ENCODE data around the gene ADGRV1.

GRCh38 chr5:90849939-90850338 is 291.3 kb downstream of the ADGRV1 start:
- TF ChIP-seq MXI1 (IDR thresholded peaks at IDR 0.05; ENCODE audit: low read depth, low read length) = no peak
- TF ChIP-seq EZH2phosphoT487 (IDR thresholded peaks at IDR 0.05; ENCODE audit: borderline replicate concordance, low read depth) = no peak
- no peak for TF ChIP-seq EP300 (IDR thresholded peaks at IDR 0.05; ENCODE audit: borderline replicate concordance in 1 of 2, low read depth in 1 of 2, low read length in 1 of 2)
- no peak for TF ChIP-seq JUND (IDR thresholded peaks at IDR 0.05)
- TF ChIP-seq ZBTB33 (IDR thresholded peaks at IDR 0.05; ENCODE audit: borderline replicate concordance, low read depth) = no peak

Data from SK-N-SH (cell line).